GM12878 (cell line): ENCODE results near the gene OR4D5. TPM values are rescaled to one million over a fixed set of nuclear protein-coding genes. Genes with fewer than 3 reads are reported as not detected.

Source experiments
- ATAC-seq: fragments of 200-7000 bp; cut with Tn5 transposase; 3 replicates; pipeline ENCODE4 v1.9.1; 2020; ENCODE audit warnings: mild to moderate bottlenecking, moderate library complexity
- BruUV-seq: library from RNA; stranded (reverse); fragments of 400-500 nt; replicated peaks from 2 replicates; lab custom pipeline; 2021; lab: Mats Ljungman, UMichigan
- CTCF ChIA-PET: fragments of 300-600 bp; sonication (Branson Sonifier 250); formaldehyde crosslinking; extraction: SDS; loops from one replicate; lab custom pipeline; 2021; ENCODE audit warnings: inconsistent platforms; lab: Yijun Ruan, JAX
- POLR2A ChIA-PET: fragments of 350-600 bp; formaldehyde crosslinking; extraction: SDS; loops from one replicate; lab custom pipeline; 2021; ENCODE audit warnings: inconsistent platforms; lab: Charles Lee
- RAD21 ChIA-PET: fragments of 300-600 bp; sonication (Branson Sonifier 250); formaldehyde crosslinking; loops from one replicate; lab custom pipeline; 2023; ENCODE audit warnings: antibody characterized with exemption; ENCODE audit not compliant: unreplicated experiment; lab: Charles Lee
- SMC1A ChIA-PET: fragments of 300-600 bp; sonication (Branson Sonifier 250); formaldehyde crosslinking; loops from one replicate; lab custom pipeline; 2023; ENCODE audit not compliant: unreplicated experiment, uncharacterized antibody; lab: Charles Lee
- DNase-seq: peaks from one replicate; pipeline ENCODE4 v3.0.0-alpha.2; 2011; ENCODE audit warnings: low read depth, low spot score
- FAIRE-seq: peaks from 3 replicates; lab custom pipeline; 2011; peaks lifted over from hg19 to GRCh38; lab: Jason Lieb, UNC
- H2AFZ ChIP-seq: 2 replicates; pipeline ENCODE4 v1.6.0; 2011; ENCODE audit warnings: low read depth, low read length, control low read depth; ENCODE audit not compliant: control insufficient read depth
- H3K27ac ChIP-seq: 2 replicates; pipeline ENCODE4 v1.5.1; 2011; ENCODE audit warnings: control low read depth; ENCODE audit not compliant: control insufficient read depth, insufficient read depth
- H3K27me3 ChIP-seq, 2 experiments: replicated peaks in 1 of 2; 2 replicates each; pipeline versions ENCODE4 v1.6.0 to v1.6.1; 2011; ENCODE audit warnings: low read length in 1 of 2; ENCODE audit not compliant: control insufficient read depth in 2 of 2, insufficient read depth in 2 of 2
- H3K36me3 ChIP-seq, 2 experiments: 2 replicates each; pipeline ENCODE4 v1.5.1; 2011; ENCODE audit warnings: low read length in 1 of 2; ENCODE audit not compliant: control insufficient read depth in 2 of 2, insufficient read depth in 2 of 2
- H3K4me1 ChIP-seq: 2 replicates; pipeline ENCODE4 v1.6.1; 2011; ENCODE audit warnings: mild to moderate bottlenecking, low read length, moderate library complexity, mixed read lengths; ENCODE audit not compliant: control insufficient read depth, insufficient read depth
- H3K4me2 ChIP-seq: 2 replicates; pipeline ENCODE4 v1.6.0; 2011; ENCODE audit warnings: control low read depth; ENCODE audit not compliant: control insufficient read depth, insufficient read depth
- H3K4me3 ChIP-seq: fragments of 200-600 bp; sonication (generic); 2 replicates; pipeline ENCODE4 v1.5.1; 2016
- H3K79me2 ChIP-seq: 2 replicates; pipeline ENCODE4 v1.6.0; 2011; ENCODE audit warnings: low read length; ENCODE audit not compliant: control insufficient read depth, insufficient read depth
- H3K9ac ChIP-seq: 2 replicates; pipeline ENCODE4 v1.8.0; 2011; ENCODE audit warnings: low read length, control low read depth, mixed read lengths; ENCODE audit not compliant: control insufficient read depth, insufficient read depth
- H3K9me3 ChIP-seq: replicated peaks from 3 replicates; pipeline ENCODE4 v1.5.1; 2011; ENCODE audit warnings: mild to moderate bottlenecking, low read length; ENCODE audit not compliant: control insufficient read depth, insufficient read depth
- H4K20me1 ChIP-seq: 2 replicates; pipeline ENCODE4 v1.6.0; 2011; ENCODE audit not compliant: control insufficient read depth, insufficient read depth
- CHD2 ChIP-seq: IDR thresholded peaks from 2 replicates; pipeline ENCODE4 v1.6.1; 2011; ENCODE audit warnings: low read depth, low read length, improper control_type of control experiment, borderline replicate concordance
- FOXK2 ChIP-seq: fragments of 450-650 bp; IDR thresholded peaks from 2 replicates; pipeline ENCODE4 v1.6.1; 2017; ENCODE audit warnings: mild to moderate bottlenecking, moderate library complexity
- PAX5 ChIP-seq: IDR thresholded peaks from 2 replicates; pipeline ENCODE4 v1.6.1; 2011; ENCODE audit warnings: low read depth, low read length, borderline replicate concordance
- REST ChIP-seq: IDR thresholded peaks from 2 replicates; pipeline ENCODE4 v1.6.1; 2012; ENCODE audit warnings: mild to moderate bottlenecking, low read depth, low read length
- SPI1 ChIP-seq: IDR thresholded peaks from 2 replicates; pipeline ENCODE4 v1.6.1; 2011; ENCODE audit warnings: low read depth, mild to moderate bottlenecking, low read length, moderate library complexity, borderline replicate concordance; ENCODE audit not compliant: insufficient read depth
- WGBS: methylation state at CpG from one replicate; pipeline ENCODE4 v1.1.6; 2016; ENCODE audit warnings: low lambda C conversion rate; ENCODE audit not compliant: insufficient replicate concordance, insufficient coverage; ENCODE audit errors: missing lambda C conversion rate; 5-methylcytosine and 5-hydroxymethylcytosine counted together
- in situ Hi-C: fragments of 300-500 bp; cut with MboI; formaldehyde crosslinking; loops from 9 replicates; pipeline ENCODE4 v1.14.3; 2018; ENCODE audit warnings: mixed read lengths
- intact Hi-C: fragments of 100-400 bp; cut with micrococcal nuclease; formaldehyde crosslinking; loops from one replicate; pipeline ENCODE4 v1.14.2; 2022; ENCODE audit not compliant: unreplicated experiment
- polyA plus RNA-seq, 11 experiments: library from polyadenylated mRNA; depleted of rRNA in 4 of 11; unstranded in 6 of 11; stranded (reverse) in 5 of 11; fragments of >200 nt; fragmentation: Nextera tagmentation in 4 of 11; fragmentation: Illumina TruSeq in 1 of 11; extraction: Ambion mirVana in 4 of 11; extraction: Trizol in 1 of 11; gene quantifications; 1 replicate in 1 of 11; 2 replicates in 10 of 11; pipeline versions ENCODE4 v1.2.1 to v1.2.3, GENCODE V29; 2011 to 2016; ENCODE audit warnings: inconsistent platforms in 2 of 11, missing spikeins in 2 of 11, low read depth in 1 of 11
- total RNA-seq, 4 experiments: library from RNA; depleted of rRNA in 3 of 4; stranded (reverse); fragments of >200 nt in 3 of 4; fragmentation: Illumina TruSeq in 1 of 4; extraction: Trizol in 1 of 4; gene quantifications; 2 replicates each; pipeline versions ENCODE4 v1.2.1 to v1.2.3, GENCODE V29; 2013 to 2021
- TF ChIP-seq, protein P1 (sequence below): fragments of 450-650 bp; IDR thresholded peaks from 2 replicates; pipeline ENCODE4 v1.6.1; 2017; ENCODE audit warnings: antibody characterized with exemption, mild to moderate bottlenecking, moderate library complexity

The OR4D5 gene
- total and polyA plus RNA-seq, 10 of the 15 experiments (the other 5 are each of a cell fraction or from before 2014, with no cell fraction given): not detected

GRCh38 chr11:123945132-123945531, 5.7 kb downstream of the OR4D5 start:
- Histone ChIP-seq H4K20me1 (no peaks in the 10 kb centered on the region), H3K27ac (no peak overlapping the region), H3K79me2 (no peaks in the 10 kb centered on the region), H3K9me3 (no peaks in the 10 kb centered on the region), H3K36me3 (no peaks in the 10 kb centered on the region), H3K27me3 (no peaks in the 10 kb centered on the region; a peak in 1 of 4 replicates), H3K4me3 (no peak overlapping the region), H3K4me2 (no peak overlapping the region), H2AFZ (no peak overlapping the region), H3K9ac (no peak overlapping the region), H3K4me1 (no peaks in the 10 kb centered on the region)
- TF ChIP-seq CHD2: no peak
- TF ChIP-seq, protein P1, sequence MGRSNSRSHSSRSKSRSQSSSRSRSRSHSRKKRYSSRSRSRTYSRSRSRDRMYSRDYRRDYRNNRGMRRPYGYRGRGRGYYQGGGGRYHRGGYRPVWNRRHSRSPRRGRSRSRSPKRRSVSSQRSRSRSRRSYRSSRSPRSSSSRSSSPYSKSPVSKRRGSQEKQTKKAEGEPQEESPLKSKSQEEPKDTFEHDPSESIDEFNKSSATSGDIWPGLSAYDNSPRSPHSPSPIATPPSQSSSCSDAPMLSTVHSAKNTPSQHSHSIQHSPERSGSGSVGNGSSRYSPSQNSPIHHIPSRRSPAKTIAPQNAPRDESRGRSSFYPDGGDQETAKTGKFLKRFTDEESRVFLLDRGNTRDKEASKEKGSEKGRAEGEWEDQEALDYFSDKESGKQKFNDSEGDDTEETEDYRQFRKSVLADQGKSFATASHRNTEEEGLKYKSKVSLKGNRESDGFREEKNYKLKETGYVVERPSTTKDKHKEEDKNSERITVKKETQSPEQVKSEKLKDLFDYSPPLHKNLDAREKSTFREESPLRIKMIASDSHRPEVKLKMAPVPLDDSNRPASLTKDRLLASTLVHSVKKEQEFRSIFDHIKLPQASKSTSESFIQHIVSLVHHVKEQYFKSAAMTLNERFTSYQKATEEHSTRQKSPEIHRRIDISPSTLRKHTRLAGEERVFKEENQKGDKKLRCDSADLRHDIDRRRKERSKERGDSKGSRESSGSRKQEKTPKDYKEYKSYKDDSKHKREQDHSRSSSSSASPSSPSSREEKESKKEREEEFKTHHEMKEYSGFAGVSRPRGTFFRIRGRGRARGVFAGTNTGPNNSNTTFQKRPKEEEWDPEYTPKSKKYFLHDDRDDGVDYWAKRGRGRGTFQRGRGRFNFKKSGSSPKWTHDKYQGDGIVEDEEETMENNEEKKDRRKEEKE: no peak
- no peak for TF ChIP-seq FOXK2
- TF ChIP-seq SPI1: no peak
- TF ChIP-seq PAX5: no peak
- TF ChIP-seq REST: no peak
- intact Hi-C loops: no loop called here
- 21% methylated on average over 1 of the region's 1 CpG for WGBS
- no TSS peak for BruUV-seq
- CTCF ChIA-PET: no interaction called here
- FAIRE-seq (no peak), DNase-seq (no peak), ATAC-seq (no peak)
- RAD21 ChIA-PET: no interaction called here
- SMC1A ChIA-PET: no interaction called here
- POLR2A ChIA-PET: no interaction called here
- in situ Hi-C loops: no loop called here
